NCI-H1436 treated with DMSO at 0.1 percent for 48 hours (cell line): ENCODE measurements around the gene IER5L.
A peak's percentile ranks its signal among the peaks of the same experiment; 100 is the strongest.

Source experiments
- DNase-seq: peaks from one replicate; lab custom pipeline; 2025; lab: John Stamatoyannopoulos, UW

IER5L gene

GRCh38 chr9:129160712-129161533 lies 17.1 kb downstream of the IER5L start:
- no peak for DNase-seq

- DNase-seq: no peak
These were observed 21.9 kb downstream of the IER5L start for GRCh38 chr9:129156163-129156562.

DNA sequence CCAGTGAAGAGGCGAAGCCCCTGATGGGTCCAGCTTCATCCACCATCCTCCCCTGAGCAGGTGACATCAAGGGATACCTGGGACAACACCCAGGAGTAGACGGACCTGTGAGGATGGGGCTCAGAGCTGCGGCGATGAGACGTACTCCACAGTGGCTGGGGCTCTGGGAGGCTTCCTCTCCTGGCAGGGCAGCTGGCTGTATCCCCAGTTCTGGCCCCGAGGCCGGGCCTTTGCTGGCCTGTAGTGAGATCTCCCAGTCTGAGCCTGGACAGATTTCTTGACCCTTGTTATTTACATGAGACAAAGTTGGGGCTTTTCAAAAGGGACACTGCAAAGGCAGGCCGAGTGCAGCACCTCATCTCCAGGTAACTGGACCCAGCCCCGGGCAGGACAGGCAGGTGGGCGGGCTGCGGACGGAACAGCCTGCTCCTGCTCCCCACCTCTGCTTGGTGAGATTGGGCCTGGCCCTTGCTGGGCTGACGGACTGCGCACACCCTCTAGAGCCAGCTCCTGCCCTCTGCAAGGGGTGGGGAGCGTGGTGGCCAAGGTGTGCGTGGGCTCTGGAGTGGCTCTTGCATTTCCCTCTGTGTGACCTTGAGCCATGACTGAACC lies 23.1 kb downstream of the IER5L start:
- DNase-seq: no peak

GRCh38 chr9:129151469-129151868 lies 26.6 kb downstream of the IER5L start:
- DNase-seq: no peak

- DNase-seq: no peak
These were observed 27.3 kb downstream of the IER5L start for GRCh38 chr9:129150672-129151211.

DNA sequence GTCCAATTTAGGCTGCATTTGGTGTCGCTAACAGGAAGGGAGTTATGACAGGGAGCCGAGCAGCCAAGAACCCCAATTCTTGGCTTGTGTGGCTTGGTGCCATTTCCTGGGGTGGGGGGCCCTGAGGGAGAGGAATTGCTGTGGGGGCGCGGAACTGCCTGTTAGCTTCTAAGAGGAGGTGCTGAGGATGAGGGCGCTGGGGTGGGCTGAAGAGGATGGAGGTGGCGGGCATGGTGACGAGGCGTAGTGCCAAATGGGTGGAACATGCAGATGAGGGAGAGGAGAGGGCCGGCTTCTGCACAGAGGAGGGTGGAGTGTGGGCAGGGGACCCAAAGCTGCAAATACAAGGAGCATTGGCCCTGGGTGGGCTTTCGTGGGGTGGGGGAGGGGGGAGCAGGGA lies 27.9 kb downstream of the IER5L start:
- DNase-seq: no peak

DNA sequence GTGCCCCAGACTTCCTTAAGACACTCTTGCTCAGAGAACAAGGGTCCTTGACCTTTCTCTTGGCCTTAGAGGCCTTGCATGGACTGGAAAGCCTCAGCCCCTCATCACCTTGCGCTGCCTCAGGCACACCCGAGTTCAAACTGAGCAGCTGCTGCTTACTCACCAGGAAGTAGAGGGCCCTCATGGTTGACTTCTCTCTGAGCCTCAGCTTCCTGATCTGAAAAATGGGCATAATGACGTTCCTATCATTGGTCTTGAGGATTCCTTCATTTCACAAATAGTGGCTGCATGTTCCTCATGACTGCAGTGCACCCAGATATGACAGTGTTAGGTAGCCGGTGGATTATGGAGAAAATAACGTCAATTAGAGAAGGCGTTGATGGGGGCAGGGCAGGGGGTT lies 28.6 kb downstream of the IER5L start:
- no peak for DNase-seq

DNA sequence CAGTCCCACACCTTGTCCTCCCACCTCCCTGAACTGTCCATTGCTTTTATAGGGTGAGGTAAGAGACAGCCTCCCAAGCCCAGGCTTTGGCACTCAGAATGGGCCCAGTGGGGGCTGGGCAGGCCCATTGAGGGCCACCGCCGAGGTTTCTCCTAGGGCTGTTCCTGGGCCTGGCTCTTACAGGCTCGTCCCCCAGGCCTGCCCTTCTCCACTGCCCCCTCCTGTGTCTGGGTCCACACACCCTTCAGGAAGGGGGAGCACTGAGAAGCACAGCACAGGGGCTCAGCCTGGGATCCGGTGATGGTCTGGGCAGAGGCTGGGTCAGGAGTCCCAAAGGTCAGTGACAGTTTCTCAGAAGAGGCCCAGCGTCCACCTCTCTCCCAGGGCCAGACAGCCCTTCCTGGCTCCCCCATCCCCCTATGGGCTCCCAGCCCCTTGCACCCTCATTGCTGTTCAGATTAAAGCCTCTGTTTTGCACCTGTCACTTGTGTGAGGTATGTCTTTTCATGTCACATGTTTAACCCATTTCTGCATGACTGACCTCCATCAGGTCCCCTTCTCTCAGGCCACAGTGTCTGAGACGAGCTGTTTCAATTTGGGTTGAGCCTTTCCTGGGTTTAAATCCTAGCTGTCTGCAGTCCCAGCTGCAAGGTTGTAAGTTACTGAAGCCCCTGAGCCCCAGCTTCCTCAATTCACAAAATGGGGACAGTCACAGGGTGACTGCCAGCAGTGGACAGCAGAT lies 29.4 kb downstream of the IER5L start:
- DNase-seq: no peak

GRCh38 chr9:129146441-129146941 lies 31.6 kb downstream of the IER5L start:
- no peak for DNase-seq

DNA sequence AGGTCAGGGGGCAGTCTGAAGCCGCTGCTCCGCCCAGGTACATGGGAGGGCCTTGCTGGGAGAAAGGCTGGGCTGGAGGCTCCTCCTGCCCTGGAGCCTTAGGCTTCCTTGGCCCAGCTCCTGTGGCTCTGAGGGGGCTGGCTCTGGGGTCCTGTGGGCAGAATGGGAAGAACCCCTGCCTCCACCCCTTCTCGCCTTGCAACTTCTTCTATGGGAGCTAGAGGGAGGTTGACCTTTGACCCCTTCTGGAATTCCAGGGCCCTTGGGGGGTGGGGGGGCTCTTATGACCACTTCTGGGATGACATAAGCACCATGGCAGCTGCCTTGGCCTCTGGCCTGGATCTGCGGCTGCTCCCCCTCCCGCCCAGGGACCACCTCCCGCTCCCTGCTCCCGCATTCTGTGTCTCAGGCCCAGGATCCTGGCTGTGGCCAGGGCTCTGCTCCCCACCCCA lies 32.2 kb downstream of the IER5L start:
- no peak for DNase-seq

DNA sequence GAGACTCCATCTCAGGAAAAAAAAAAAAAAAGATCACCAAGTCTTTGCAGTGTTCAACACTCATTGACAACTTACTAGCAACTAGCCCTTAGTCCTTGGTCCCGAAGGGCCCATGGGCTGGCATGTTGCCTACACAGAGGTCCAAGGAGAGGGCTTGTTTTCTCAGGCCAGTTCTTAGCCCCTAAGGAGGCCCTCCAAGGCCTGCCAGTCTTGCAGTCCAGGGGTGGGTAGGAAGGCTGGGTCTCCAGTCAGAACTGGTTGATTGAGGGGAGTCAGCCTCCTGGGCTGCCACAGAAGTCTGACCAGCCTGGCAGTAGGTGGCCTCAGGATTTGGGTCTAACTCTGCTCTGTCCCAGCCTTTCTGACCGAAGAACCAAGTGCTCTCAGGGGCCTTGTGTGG lies 32.7 kb downstream of the IER5L start:
- no peak for DNase-seq

GRCh38 chr9:129143031-129143927 lies 34.8 kb downstream of the IER5L start:
- no peak for DNase-seq

DNA sequence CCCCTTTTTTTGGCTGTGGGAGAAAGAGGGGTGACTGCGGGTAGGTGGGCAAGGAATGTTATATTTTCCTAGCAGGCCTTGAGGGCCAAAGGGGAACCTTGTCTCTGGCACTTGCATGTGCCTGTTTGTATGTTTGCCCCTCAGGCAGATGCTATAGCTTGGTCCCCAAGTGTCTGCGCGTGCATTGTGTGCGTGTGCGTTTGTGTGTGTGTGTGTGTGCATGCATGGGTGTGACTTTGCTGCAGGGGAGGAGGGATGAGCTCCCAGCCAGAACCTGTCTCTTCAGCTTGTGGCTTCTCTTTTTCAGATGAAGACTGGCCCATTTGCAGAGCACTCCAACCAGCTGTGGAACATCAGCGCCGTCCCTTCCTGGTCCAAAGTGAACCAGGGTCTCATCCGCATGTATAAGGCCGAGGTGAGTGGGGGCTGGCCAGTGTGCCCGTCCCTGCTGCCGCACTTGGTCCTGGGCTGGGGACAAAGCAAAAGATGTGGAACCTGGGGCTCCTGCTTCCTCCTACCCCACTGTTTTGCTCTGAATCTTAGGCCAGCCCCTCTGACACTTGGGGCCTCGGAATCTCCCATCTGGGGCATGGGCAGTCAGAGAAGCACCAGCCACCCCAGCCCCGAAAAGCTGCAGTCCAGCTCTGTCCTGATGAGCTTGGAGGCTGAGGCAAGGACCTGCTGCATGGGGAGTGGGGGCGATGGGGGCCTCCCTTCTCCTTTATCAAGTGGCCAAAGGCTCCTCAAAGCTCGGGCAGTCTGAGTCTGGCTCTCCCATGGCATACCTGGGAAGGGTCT lies 35.7 kb downstream of the IER5L start:
- DNase-seq: no peak

GRCh38 chr9:129141066-129142041 lies 36.7 kb downstream of the IER5L start:
- DNase-seq: no peak

DNA sequence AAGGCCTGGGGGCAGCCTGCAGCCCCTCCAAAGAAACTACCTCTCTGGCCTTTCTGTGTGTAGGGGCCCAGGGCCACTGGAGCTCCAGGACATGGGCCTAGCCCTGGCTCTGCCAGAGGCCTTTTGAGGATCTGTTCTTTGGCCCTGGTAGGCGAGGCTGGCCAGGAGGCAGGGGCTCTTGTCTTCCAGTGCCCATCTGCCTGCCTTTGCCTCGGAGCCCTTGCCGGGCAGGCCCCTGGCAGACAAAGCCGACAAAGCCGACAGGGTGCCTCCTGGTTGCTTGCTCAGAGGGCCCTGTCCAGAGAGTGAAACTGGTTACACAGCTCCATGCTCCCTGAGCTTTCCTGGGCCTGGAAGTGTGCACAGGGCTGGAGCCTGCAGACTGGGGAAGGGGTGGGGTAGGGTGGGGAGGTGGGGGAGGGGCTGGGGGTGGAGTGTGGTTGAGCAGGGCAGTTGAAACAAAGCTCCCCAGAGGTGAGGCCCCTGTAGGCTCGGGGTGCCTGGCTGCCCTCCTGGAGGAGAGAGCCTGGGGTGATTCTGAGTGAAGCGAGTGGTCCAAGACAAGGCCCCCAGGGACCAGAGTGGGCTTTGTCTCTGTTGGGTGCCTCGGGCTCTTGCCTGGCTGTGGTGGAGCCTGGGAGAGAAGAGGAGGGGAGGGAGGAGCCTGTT lies 37.5 kb downstream of the IER5L start:
- DNase-seq: peak; percentile 31

- peak; percentile 92 for DNase-seq
These were observed 38.1 kb downstream of the IER5L start for GRCh38 chr9:129139993-129140396.

DNA sequence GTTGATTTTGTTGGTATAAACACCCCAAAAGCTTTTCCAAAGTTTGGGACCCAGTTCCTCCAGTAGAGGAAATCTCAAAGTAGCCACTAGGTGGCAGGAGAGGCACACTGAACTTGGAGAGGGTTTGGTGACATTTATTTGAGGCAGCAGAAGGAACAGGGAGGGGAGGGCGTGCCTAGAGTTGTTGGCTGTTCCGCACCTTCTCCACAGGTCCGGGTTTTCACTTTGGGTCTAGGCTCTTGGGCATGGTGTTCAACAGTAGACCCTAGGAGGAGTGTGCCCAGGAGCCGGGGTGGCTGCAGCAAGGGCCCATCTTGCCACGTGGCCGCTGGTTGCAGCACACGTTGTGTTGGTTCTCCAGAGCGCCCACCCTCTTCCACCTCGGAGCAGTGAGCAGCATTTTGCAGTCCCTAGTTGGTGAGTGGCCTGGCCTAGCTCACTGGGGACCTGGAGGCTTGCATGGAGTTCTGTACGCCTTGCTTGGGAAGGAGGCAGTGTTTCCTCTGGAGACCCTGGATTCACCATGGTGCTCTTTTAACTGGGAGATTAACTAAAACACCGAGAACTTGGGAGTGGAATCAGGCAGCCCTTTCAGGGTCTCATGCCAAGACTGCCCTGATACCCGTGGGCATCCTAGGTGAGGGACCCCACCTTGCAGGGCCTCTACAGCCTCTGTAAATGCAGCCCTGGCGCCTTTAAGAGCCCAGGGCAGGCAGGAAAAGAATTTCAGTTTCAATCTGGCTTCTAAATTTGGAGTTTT lies 38.6 kb downstream of the IER5L start:
- DNase-seq: peak; percentile 56
